ENCODE data around the gene COPZ1. TPM values are rescaled to one million over a fixed set of nuclear protein-coding genes. Genes with fewer than 3 reads are reported as not detected.

Gene COPZ1
- polyA plus RNA-seq, 3 donors, result 77.5 to 102 (median 100) TPM

GRCh38 chr12:54325442-54326109 is 645 bp downstream of the COPZ1 start:
- H3K27ac ChIP-seq (ENCODE audit: low read depth, low read length), result peak overlapping the region; percentile 46
- 22 to 52% (median 50%) methylated on average over 22 of the region's 22 CpGs for WGBS, 3 donors

DNA sequence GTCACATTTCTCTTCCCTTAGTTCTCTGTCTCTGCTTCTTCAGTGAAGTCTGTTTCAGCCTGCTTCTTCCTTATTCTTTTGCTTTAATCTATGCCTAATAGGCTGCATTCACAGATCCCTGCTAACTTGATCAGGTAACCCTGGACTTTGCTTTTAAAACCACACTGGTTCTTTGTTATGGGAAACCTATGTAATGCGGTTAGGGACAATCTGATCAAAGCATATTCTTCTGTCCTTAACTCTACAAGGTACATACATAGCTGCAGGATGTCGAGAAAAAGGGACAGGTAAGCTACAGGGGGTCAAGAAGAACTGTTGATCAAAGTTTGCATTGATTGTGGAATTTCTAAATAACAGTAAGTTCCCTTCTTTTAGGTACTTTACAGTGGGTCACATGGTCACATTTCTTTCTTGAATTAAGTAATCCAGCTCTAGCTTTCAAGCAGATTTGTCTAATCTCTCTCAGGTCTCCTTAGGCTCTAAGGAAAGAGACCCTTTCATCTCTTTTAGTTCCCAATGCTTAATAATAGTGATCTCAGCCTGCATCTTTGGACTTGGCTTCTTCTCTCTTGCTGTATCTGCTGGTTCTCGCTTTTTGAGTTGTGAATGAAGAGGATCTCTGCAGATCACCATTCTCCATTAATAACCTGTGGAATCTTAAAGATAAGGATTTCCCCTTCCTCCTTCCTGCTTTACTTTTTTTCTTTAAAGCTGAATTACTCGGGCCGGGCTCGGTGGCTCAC is 3.8 kb downstream of the COPZ1 start:
- 59 to 81% (median 75%) methylated on average over 6 of the region's 6 CpGs for WGBS, 3 donors
- H3K27ac ChIP-seq (ENCODE audit: low read depth, low read length), result no peak overlapping the region

DNA sequence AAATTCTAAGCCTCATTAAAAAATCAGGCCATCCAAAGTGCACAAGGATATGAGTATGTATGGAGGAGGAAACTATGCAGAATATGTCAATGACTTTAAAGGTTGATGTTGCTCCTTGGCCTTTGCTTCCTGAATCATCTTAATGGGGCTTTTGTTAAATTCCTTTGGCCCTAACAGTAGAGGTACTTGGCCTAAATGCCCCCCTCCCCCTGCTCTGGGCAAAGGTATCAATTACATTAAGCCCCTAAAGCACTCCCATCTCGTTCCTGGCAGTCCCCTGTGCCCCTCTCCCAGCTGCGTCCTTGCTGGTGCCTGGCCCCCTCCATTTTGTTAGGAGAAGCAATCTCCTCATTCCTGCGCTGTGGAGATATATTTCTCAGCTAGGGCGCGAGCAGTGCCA is 4.8 kb downstream of the COPZ1 start:
- 64 to 82% (median 77%) methylated on average over 5 of the region's 5 CpGs for WGBS, 3 donors
- no peak overlapping the region for H3K27ac ChIP-seq (ENCODE audit: low read depth, low read length)

GRCh38 chr12:54330442-54330841 is 5.5 kb downstream of the COPZ1 start:
- H3K27ac ChIP-seq (ENCODE audit: low read depth, low read length), result no peak overlapping the region
- WGBS, 3 donors, result 69 to 71% (median 69%) methylated on average over 3 of the region's 3 CpGs

GRCh38 chr12:54331461-54331860 is 6.5 kb downstream of the COPZ1 start:
- 83 to 90% (median 84%) methylated on average over 5 of the region's 5 CpGs for WGBS, 3 donors
- H3K27ac ChIP-seq (ENCODE audit: low read depth, low read length), result no peak overlapping the region

DNA sequence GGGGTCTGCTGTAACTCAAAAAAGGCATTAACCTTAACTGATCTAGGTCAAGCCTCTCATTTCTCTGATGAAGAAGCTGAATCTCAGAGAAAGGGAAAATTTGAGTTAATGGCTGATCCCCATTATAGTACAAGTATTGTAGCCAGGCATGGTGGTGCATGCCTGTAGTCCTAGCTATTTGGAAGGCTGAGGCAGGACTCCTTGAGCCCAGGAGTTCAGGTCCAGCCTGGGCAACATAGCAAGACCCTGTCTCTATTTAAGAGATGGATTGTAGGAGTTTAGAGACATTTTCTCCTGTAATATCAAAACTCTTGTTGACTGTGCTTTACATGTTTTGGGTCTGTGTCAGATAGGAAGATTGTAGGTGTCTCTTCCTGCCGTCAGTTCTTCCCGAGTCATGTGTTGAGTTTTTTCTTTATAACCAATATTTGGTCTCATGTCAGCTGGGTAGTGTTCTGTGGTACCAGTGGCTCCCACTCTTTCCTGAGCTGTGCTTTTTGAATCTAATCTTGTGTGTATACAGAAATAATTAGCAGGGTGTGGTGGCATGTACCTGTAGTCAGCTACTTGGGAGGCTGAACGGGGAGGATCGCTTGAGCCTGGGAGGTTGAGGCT is 8.6 kb downstream of the COPZ1 start:
- H3K27ac ChIP-seq (ENCODE audit: low read depth, low read length), result no peak overlapping the region
- WGBS, 3 donors, result 93 to 97% (median 93%) methylated on average over 4 of the region's 4 CpGs

DNA sequence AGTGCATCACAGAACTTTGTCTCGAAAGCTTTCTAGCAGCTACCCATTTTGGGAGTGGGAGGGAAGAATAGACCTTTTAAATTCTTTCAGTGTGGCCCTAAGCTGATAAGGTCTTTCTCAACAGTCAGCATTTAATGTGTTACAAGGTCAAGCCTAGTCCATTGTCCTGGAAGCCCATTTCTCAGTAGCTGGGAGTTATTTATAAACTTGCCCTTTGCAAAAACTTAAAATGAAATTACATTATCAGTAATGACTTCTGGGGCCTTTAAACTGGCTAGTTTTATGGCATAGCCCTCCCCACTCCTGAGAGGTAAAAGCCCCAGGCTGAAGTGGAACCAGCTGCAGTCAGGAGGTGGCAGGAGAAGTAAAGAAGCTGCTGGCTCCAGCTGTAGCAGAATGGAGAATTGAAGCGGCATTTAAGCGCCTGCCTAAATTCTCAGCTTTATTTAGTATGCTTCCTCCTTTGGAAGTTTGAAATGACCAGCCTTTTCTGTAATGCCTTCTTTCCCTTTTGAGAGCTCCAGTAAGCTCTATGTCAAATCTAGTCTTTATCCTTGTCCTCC is 12.4 kb downstream of the COPZ1 start:
- 25 to 59% (median 54%) methylated on average over 3 of the region's 3 CpGs for WGBS, 3 donors
- H3K27ac ChIP-seq (ENCODE audit: low read depth, low read length), result no peak overlapping the region

GRCh38 chr12:54337854-54338650 is 13.1 kb downstream of the COPZ1 start:
- 45 to 68% (median 61%) methylated on average over 3 of the region's 3 CpGs for WGBS, 3 donors
- no peak overlapping the region for H3K27ac ChIP-seq (ENCODE audit: low read depth, low read length)

DNA sequence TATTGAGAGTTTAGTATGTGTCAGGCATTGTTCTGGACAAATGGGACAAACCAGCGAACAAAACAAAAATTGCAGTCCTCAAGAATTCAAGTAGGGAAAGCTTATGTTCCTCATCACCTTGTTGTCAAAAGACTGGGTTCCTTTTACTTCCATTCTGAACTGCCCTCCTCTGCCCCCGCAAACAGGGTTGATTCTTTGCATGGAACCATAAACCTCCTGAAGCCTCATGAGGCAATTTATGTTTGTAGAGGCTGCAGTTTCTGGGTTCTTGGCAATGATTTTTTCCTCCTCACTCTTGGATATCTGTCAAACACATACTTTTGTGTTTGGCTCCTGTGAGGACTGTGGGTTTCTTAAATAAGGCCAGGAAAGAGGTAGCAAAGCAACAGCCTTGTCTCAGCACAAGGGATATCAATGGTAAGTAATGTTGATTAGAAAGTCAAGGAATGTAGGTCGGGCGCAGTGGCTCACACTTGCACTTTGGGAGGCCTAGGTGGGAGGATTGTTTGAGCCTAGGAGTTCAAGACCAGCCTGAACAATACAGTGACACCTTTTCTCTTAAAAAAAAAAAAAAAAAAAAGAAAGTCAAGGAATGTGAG is 13.9 kb downstream of the COPZ1 start:
- H3K27ac ChIP-seq (ENCODE audit: low read depth, low read length), result no peak overlapping the region
- 73 to 78% (median 76%) methylated on average over 4 of the region's 4 CpGs for WGBS, 3 donors

GRCh38 chr12:54340846-54341245 is 15.9 kb downstream of the COPZ1 start:
- 78 to 95% (median 89%) methylated on average over 7 of the region's 7 CpGs for WGBS, 3 donors
- no peak overlapping the region for H3K27ac ChIP-seq (ENCODE audit: low read depth, low read length)

GRCh38 chr12:54341378-54342300 is 16.7 kb downstream of the COPZ1 start:
- WGBS, 3 donors, result 70 to 88% (median 82%) methylated on average over 9 of the region's 9 CpGs
- H3K27ac ChIP-seq (ENCODE audit: low read depth, low read length), result no peak overlapping the region

- no peak overlapping the region for H3K27ac ChIP-seq (ENCODE audit: low read depth, low read length)
- WGBS, 3 donors, result 80 to 87% (median 85%) methylated on average over 4 of the region's 4 CpGs
Observed at GRCh38 chr12:54349036-54349435, 24.1 kb downstream of the COPZ1 start.

DNA sequence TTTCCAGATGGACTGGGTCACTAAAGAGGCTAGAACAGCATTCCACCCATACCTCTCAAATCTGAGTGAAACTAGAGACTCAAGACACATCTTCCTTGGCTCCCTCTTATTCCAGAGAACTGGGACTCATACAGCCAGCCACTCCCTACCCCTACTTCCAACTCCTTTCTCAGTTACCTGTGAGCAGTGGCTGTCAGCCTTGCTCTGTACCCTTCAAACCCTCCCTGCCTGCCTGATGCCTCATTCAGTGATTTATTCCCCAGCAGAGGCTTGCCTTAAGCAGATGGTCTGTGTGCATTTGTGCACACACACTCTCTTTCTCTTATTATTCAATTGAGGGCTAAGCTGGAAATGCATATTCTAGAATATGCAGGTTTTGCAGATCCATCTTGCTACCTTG is 24.7 kb downstream of the COPZ1 start:
- H3K27ac ChIP-seq (ENCODE audit: low read depth, low read length), result no peak overlapping the region

DNA sequence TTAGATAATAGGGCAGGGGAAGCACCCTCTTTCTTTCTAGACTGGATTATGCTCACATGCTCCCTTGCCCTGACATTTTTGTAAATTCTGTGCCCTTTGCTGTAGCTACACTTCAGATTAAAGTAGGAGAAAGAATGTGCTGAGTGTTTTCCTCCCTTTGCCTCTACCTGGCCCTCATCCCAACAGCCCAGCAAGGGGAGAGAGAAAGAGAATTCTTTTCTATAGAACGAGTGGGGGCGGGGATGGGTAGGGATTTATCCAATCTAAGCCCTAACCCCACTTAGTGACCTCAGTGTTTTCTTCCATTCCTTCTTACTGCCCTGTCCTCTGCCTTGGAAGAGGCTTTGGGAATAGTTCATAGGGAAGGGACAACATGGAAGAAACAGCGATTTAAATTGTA is 25.8 kb downstream of the COPZ1 start:
- 50 to 71% (median 70%) methylated on average over 3 of the region's 3 CpGs for WGBS, 3 donors
- H3K27ac ChIP-seq (ENCODE audit: low read depth, low read length), result no peak overlapping the region

DNA sequence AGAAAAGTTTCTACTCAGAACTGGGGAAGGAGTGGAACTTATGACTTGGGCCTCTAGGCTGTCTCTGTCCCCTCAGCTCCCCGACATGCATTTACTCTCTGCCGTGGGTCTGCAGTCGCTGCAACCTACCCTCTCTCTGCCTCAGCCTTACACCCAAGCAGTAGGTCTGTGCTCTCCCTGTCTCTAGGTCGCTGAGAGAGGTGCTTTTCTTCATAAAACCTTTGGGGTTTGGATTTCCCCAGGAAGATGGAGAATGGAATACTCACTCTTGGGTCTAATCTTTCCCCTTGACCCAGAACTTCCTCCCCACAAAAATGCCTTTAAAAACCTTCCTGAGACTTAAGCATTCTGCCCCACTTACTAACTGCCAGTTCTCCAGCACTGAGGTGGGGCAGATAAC is 26.4 kb downstream of the COPZ1 start:
- no peak overlapping the region for H3K27ac ChIP-seq (ENCODE audit: low read depth, low read length)
- 71 to 76% (median 73%) methylated on average over 4 of the region's 4 CpGs for WGBS, 3 donors

DNA sequence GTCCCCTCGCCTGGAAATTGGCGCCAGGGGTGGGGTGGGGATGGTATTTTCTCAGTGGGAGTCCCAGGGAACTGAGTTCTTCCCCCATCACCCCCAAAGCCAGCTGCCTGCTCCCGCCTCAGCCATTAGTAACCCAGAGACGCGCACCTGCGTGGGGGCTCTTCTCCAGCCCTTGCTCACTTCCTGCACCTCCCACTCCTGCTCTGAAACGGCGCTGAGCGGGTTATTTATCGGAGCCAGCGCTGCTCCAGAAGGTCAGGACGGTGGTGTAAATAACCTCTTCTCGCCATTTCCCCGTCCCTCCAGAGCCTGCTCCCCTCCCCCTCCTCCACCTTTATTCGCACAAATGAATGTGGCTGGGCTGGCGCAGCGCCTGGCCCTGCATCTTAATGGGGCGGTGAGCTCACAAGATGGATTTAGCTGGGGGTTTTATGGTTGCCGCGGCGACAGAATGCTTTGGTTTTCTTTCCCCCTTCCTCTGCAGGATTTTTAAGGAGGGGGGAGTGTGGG is 27.1 kb downstream of the COPZ1 start:
- WGBS, 3 donors, result 14 to 31% (median 31%) methylated on average over 21 of the region's 21 CpGs
- no peak overlapping the region for H3K27ac ChIP-seq (ENCODE audit: low read depth, low read length)
